Osteoblast (primary cell): ENCODE measurements around the gene PSMC6. TPM values are rescaled to one million over a fixed set of nuclear protein-coding genes. Genes with fewer than 3 reads are reported as not detected.

Experiments
- DNase-seq: peaks from one replicate; pipeline ENCODE4 v3.0.0; 2011; ENCODE audit warnings: low spot score, mixed read lengths; ENCODE audit not compliant: insufficient read length; ENCODE audit errors: missing footprints
- H2AFZ ChIP-seq: 2 replicates; pipeline ENCODE4 v1.6.0; 2011; ENCODE audit warnings: mild to moderate bottlenecking, low read length
- H3K27ac ChIP-seq: 2 replicates; pipeline ENCODE4 v1.5.1; 2011; ENCODE audit warnings: mild to moderate bottlenecking, low read depth, low read length, moderate library complexity
- H3K27me3 ChIP-seq: 2 replicates; pipeline ENCODE4 v1.6.0; 2012; ENCODE audit warnings: mild to moderate bottlenecking, control low read depth, inconsistent platforms, low read length, moderate library complexity; ENCODE audit not compliant: insufficient read depth
- H3K36me3 ChIP-seq: 2 replicates; pipeline ENCODE4 v1.5.1; 2011; ENCODE audit warnings: mild to moderate bottlenecking, low read length, control low read depth, moderate library complexity; ENCODE audit not compliant: insufficient read depth
- H3K4me1 ChIP-seq: 2 replicates; pipeline ENCODE4 v1.5.1; 2011; ENCODE audit warnings: mild to moderate bottlenecking, low read length, control low read depth, moderate library complexity; ENCODE audit not compliant: insufficient read depth
- H3K4me2 ChIP-seq: 2 replicates; pipeline ENCODE4 v1.6.0; 2011; ENCODE audit warnings: mild to moderate bottlenecking, low read length; ENCODE audit not compliant: insufficient read depth
- H3K4me3 ChIP-seq: fragments of 200-600 bp; sonication (generic); 3 replicates; pipeline ENCODE4 v1.5.1; 2012; ENCODE audit warnings: mild to moderate bottlenecking, low read length, inconsistent platforms; ENCODE audit not compliant: insufficient read depth
- H3K79me2 ChIP-seq: 2 replicates; pipeline ENCODE4 v1.6.0; 2012; ENCODE audit warnings: mild to moderate bottlenecking, low read length, control low read depth, inconsistent platforms; ENCODE audit not compliant: insufficient read depth
- H3K9me3 ChIP-seq: 2 replicates; pipeline ENCODE4 v1.5.1; 2011; ENCODE audit warnings: low read depth, low read length, control low read depth
- H4K20me1 ChIP-seq: 2 replicates; pipeline ENCODE4 v1.6.0; 2012; ENCODE audit warnings: mild to moderate bottlenecking, low read length, control low read depth; ENCODE audit not compliant: insufficient read depth
- total RNA-seq: library from RNA; depleted of rRNA; stranded (reverse); fragments of >200 nt; gene quantifications from 2 replicates; pipeline ENCODE4 v1.2.3, GENCODE V29; 2012
- TF ChIP-seq, protein P1 (sequence below): IDR thresholded peaks from 2 replicates; pipeline ENCODE4 v1.5.1; 2011; ENCODE audit warnings: mild to moderate bottlenecking, low read depth, low read length, moderate library complexity; ENCODE audit errors: extremely low read depth

The PSMC6 gene
- total RNA-seq, 1 donor = 78.5 TPM

DNA sequence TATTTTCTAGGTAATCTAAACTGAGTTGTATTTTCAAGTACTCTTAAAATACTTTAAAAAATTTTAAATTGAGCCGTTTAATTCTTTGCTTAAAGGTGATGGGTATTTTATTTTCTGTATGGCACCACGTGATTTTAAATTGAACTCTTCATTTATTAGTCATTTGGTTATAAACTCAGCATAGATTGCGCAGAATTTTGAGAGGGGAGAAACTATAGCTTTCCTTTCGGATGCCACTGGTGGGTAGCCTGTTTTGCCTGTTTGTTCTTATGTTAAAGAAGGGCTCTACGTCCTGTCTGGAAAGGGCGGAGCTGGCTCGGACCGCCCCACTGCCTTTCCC is 22.6 kb downstream of the PSMC6 start:
- H3K4me1 ChIP-seq = peaks cover 7% of the 10 kb centered on the region
- peaks cover 47% of the 10 kb centered on the region for H3K36me3 ChIP-seq
- H3K79me2 ChIP-seq = peaks cover 42% of the 10 kb centered on the region
- H4K20me1 ChIP-seq = no peaks in the 10 kb centered on the region
- no peak for DNase-seq
- peak overlapping the region; percentile 96 for H3K4me3 ChIP-seq
- TF ChIP-seq, protein P1, sequence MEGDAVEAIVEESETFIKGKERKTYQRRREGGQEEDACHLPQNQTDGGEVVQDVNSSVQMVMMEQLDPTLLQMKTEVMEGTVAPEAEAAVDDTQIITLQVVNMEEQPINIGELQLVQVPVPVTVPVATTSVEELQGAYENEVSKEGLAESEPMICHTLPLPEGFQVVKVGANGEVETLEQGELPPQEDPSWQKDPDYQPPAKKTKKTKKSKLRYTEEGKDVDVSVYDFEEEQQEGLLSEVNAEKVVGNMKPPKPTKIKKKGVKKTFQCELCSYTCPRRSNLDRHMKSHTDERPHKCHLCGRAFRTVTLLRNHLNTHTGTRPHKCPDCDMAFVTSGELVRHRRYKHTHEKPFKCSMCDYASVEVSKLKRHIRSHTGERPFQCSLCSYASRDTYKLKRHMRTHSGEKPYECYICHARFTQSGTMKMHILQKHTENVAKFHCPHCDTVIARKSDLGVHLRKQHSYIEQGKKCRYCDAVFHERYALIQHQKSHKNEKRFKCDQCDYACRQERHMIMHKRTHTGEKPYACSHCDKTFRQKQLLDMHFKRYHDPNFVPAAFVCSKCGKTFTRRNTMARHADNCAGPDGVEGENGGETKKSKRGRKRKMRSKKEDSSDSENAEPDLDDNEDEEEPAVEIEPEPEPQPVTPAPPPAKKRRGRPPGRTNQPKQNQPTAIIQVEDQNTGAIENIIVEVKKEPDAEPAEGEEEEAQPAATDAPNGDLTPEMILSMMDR = no peak
- H2AFZ ChIP-seq = peak overlapping the region; percentile 82
- H3K9me3 ChIP-seq = no peaks in the 10 kb centered on the region
- H3K27ac ChIP-seq = peak overlapping the region; percentile 72
- H3K27me3 ChIP-seq = no peaks in the 10 kb centered on the region
- peak overlapping the region; percentile 93 for H3K4me2 ChIP-seq

DNA sequence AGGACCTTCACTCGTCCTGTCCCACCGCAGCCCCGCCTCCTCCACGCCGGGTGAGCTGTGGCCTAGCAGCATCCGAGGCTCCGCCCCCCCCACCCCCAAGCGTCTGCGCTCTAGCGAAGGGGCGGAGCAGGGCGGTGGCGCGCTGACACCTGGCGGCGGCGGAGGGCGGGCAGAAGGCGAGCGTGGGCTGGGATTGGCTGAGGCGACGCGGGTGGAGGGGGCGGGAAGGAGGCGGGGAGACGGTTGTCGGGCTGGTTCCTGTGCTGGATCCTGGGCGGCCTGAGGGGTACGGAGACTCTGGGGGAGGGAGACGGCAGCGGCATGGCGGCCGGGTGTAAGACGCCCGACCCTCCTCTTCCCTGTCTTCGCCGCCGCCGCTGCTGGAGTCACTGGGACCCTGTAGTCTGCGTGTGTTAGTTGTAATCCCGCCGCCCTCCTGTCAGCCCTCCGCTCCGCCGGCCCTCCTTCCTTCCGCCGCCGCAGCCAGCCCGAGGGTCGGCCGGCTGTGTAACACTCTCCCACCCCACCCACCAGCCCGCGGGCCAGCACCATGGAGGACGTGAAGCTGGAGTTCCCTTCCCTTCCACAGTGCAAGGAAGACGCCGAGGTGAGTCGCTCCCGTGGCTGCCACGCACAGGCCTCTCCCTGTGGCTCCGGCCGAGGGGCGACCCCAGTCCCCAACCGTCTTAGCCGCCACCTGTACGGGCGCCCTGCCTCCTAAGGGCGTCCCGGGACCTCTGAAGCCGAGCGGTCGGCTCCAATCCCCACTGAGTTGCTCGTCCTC is 23.1 kb downstream of the PSMC6 start, which contains the start of gene STYX:
Gene STYX (plus strand): TSS at position 242 of the 784 bp plus-strand sequence. CDS start 309 bp downstream, at position 551.
- TF ChIP-seq, protein P1 = no peak
- H3K4me3 ChIP-seq = peak within 1 kb of the TSS; percentile 96
- H3K27ac ChIP-seq = peak within 1 kb of the TSS; percentile 72
- no peaks in the 10 kb centered on the region for H3K27me3 ChIP-seq
- H3K79me2 ChIP-seq = peaks cover 41% of the 10 kb centered on the region
- H3K4me2 ChIP-seq = peak within 1 kb of the TSS; percentile 94
- peaks cover 2% of the 10 kb centered on the region for H4K20me1 ChIP-seq
- DNase-seq = peak; percentile 96
- H2AFZ ChIP-seq = peak within 1 kb of the TSS; percentile 93
- peaks cover 41% of the 10 kb centered on the region for H3K36me3 ChIP-seq
- H3K4me1 ChIP-seq = peaks cover 7% of the 10 kb centered on the region
- no peaks in the 10 kb centered on the region for H3K9me3 ChIP-seq

DNA sequence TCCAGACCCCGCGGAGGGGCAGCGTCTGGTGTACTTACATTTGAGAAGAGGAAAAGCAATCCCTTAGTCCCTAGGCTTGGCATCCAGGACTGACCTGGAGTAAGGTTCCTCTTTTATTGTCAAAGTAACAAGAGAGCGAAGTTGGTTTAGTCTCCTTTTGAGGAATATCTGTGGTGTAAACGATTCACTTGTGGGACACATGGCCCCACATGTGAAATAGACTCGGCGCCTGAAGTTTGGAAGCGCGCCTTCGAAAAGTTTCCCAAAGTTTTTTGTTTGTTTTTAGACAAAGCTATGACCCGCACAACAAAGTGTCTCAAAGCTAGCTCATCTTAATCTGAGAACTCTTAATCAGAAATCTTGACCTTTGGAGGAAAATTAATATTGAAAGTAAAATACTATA is 23.7 kb downstream of the PSMC6 start:
- peaks cover 47% of the 10 kb centered on the region for H3K79me2 ChIP-seq
- peaks cover 7% of the 10 kb centered on the region for H3K4me1 ChIP-seq
- H4K20me1 ChIP-seq = peaks cover 5% of the 10 kb centered on the region
- peak overlapping the region; percentile 65 for H3K27ac ChIP-seq
- TF ChIP-seq, protein P1 = no peak
- peaks cover 35% of the 10 kb centered on the region for H3K36me3 ChIP-seq
- H3K27me3 ChIP-seq = no peaks in the 10 kb centered on the region
- H3K4me3 ChIP-seq = peak overlapping the region; percentile 96
- no peaks in the 10 kb centered on the region for H3K9me3 ChIP-seq
- peak overlapping the region; percentile 94 for H3K4me2 ChIP-seq
- DNase-seq = no peak
- peak overlapping the region; percentile 93 for H2AFZ ChIP-seq

DNA sequence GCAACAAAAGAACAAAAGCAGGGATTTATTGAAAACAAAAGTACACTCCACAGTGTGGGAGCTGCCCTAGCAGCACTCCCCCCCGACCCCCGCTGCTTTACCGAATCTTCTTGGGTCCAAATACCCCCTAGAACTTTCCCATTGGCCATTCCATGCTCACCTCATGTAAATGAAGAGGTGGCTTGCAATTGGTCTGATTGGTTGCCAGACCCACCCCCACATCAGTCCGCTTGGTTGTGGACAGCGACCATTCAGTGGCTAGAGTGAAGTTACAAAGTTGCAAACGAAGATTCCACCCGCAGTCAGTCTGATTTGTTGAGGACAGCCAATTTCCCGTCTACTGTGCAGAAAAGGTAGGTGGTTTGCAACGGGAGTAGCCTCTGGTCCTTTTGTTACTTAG is 26.8 kb downstream of the PSMC6 start:
- TF ChIP-seq, protein P1 = no peak
- no peaks in the 10 kb centered on the region for H3K9me3 ChIP-seq
- H4K20me1 ChIP-seq = peaks cover 5% of the 10 kb centered on the region
- no peak overlapping the region for H3K4me3 ChIP-seq
- no peaks in the 10 kb centered on the region for H3K27me3 ChIP-seq
- H2AFZ ChIP-seq = no peak overlapping the region
- peaks cover 72% of the 10 kb centered on the region for H3K79me2 ChIP-seq
- H3K27ac ChIP-seq = no peak overlapping the region
- no peak for DNase-seq
- H3K36me3 ChIP-seq = peaks cover 9% of the 10 kb centered on the region
- no peak overlapping the region for H3K4me2 ChIP-seq
- H3K4me1 ChIP-seq = peaks cover 7% of the 10 kb centered on the region
